MM.1S (cell line): ENCODE results near the gene FNDC8.

ENCODE experiments used
- CTCF ChIP-seq: fragments of 300-600 bp; sonication (generic); IDR thresholded peaks from 2 replicates; pipeline ENCODE4 v1.5.1; 2016; ENCODE audit warnings: antibody characterized with exemption, low read length, mixed read lengths
- EZH2 ChIP-seq: fragments of 300-600 bp; sonication (generic); optimal IDR thresholded peaks from 2 replicates; pipeline ENCODE3; 2017; ENCODE audit warnings: low read depth, mild to moderate bottlenecking, antibody characterized with exemption, low read length, mixed read lengths
- EZH2phosphoT487 ChIP-seq: fragments of 300-600 bp; sonication (generic); IDR thresholded peaks from 2 replicates; pipeline ENCODE4 v1.6.1; 2018; ENCODE audit warnings: antibody characterized with exemption, low read length

- TF ChIP-seq CTCF: no peak
- no peak for TF ChIP-seq EZH2
- TF ChIP-seq EZH2phosphoT487: no peak
Measured at GRCh38 chr17:35084987-35085386, 36.4 kb upstream of the FNDC8 start.
